Transverse colon (tissue), 4 donors: Measurements from ENCODE around the gene ADAM12.

Experiments used
- CTCF ChIP-seq, 5 experiments: fragments of 200-600 bp in 3 of 5; fragments of 450-650 bp in 2 of 5; sonication (generic) in 3 of 5; IDR thresholded peaks; 1 replicate in 2 of 5; 2 replicates in 3 of 5; pipeline ENCODE4 v1.5.1; 2016 to 2017; ENCODE audit warnings: antibody characterized with exemption in 5 of 5, inconsistent platforms in 3 of 5, mild to moderate bottlenecking in 2 of 5, moderate library complexity in 1 of 5
- POLR2AphosphoS5 ChIP-seq, 3 donors: sonication (generic); formaldehyde crosslinking; IDR thresholded peaks; one replicate each; pipeline ENCODE4 v1.6.1; 2016; ENCODE audit warnings: antibody characterized with exemption in 3 of 3

- no peak for TF ChIP-seq POLR2AphosphoS5 (IDR thresholded peaks at IDR 0.05)
- TF ChIP-seq CTCF (IDR thresholded peaks at IDR 0.05), result no peak
These were observed 180.4 kb downstream of the ADAM12 start for GRCh38 chr10:126207851-126208250.
